ENCODE measurements around the gene PPM1L. TPM values are rescaled to one million over a fixed set of nuclear protein-coding genes. Genes with fewer than 3 reads are reported as not detected.
A peak's percentile ranks its signal among the peaks of the same experiment; 100 is the strongest.

The PPM1L gene
- total and polyA plus RNA-seq, 10 of the 15 experiments (the other 5 are each of a cell fraction or from before 2014, with no cell fraction given) = under 0.01 to 0.33 (median 0.06) TPM; not detected in 1

- Histone ChIP-seq H3K27me3 (replicated peaks in 1 of 2; ENCODE audit: control insufficient read depth in 2 of 2, insufficient read depth in 2 of 2, low read length in 1 of 2) (peaks cover 0 to 2% of the 10 kb centered on the region in 2 experiments; a peak in 3 of 4 replicates), H3K9ac (ENCODE audit: control insufficient read depth, insufficient read depth, low read length) (no peak overlapping the region), H3K4me2 (ENCODE audit: control insufficient read depth, insufficient read depth) (no peak overlapping the region), H3K79me2 (ENCODE audit: control insufficient read depth, insufficient read depth, low read length) (no peaks in the 10 kb centered on the region), H3K4me3 (no peak overlapping the region), H3K36me3 (ENCODE audit: control insufficient read depth in 2 of 2, insufficient read depth in 2 of 2, low read length in 1 of 2) (no peaks in the 10 kb centered on the region), H3K9me3 (replicated peaks; ENCODE audit: control insufficient read depth, insufficient read depth, low read length) (no peaks in the 10 kb centered on the region), H4K20me1 (ENCODE audit: control insufficient read depth, insufficient read depth) (no peaks in the 10 kb centered on the region), H2AFZ (ENCODE audit: control insufficient read depth, low read depth, low read length) (no peak overlapping the region), H3K4me1 (ENCODE audit: control insufficient read depth, insufficient read depth, low read length) (no peaks in the 10 kb centered on the region), H3K27ac (ENCODE audit: control insufficient read depth, insufficient read depth) (no peak overlapping the region)
- ATAC-seq (no peak), FAIRE-seq (no peak), DNase-seq (ENCODE audit: low read depth, low spot score) (no peak)
- ChIA-PET RAD21 (ENCODE audit: unreplicated experiment) (interaction anchor here (1.0 to 1.5 kb wide), 3 partner anchors 17 to 481 kb away, joined by 3 to 5 read pairs (median 3); no protein-coding TSS in a partner anchor), POLR2A (no interaction called here), CTCF (interaction anchor here (0.6 to 1.4 kb wide), 4 partner anchors 14 to 249 kb away, joined by 3 to 4 read pairs (median 3); no protein-coding TSS in a partner anchor), SMC1A (ENCODE audit: uncharacterized antibody, unreplicated experiment) (interaction anchor here (0.6 to 0.9 kb wide), 2 partner anchors 14 to 17 kb away, joined by 3 read pairs; no protein-coding TSS in a partner anchor)
- intact Hi-C loops (cut with micrococcal nuclease; ENCODE audit: unreplicated experiment) (loop anchor here (5.0 kb wide), 1 partner anchor 220 kb away; no protein-coding TSS in a partner anchor), in situ Hi-C loops (cut with MboI) (no loop called here)
- BruUV-seq (replicated peaks) = no TSS peak
- 55% methylated on average over 10 of the region's 10 CpGs for WGBS (ENCODE audit: insufficient coverage, insufficient replicate concordance, low lambda C conversion rate, missing lambda C conversion rate)
- TF ChIP-seq NRF1 (conservative IDR thresholded peaks at IDR 0.05; ENCODE audit: low read depth, low read length) (no peak), RUNX3 (IDR thresholded peaks at IDR 0.05; ENCODE audit: low read length) (peak; percentile 46)
Observed at GRCh38 chr3:160927620-160928019, 171.6 kb downstream of the PPM1L start.

DNA sequence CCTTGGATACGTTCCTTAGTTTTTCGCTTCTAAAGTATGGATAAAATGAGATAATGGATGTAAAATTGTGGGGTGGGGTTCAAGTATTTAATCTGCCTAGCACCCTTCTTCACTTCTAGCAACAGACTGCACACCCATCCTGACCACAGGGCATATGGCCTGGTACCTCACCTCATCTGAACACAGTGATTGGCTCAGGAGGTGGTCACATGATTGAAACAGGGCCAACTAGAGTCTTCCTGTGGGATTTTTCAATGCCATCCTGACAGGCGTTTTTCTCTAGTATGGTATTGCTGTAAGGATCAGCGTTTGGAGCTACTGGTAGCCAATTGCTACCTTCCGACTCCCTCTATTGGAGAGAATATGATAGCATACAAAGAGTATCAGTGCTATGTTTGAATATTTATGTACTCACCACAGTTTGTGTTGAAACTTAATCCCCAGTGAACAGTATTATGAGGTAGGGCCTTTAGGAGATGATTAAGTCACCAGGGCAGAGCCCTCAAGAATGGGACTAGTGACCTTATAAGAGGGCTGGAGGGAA is 172.2 kb downstream of the PPM1L start:
- peak; percentile 58 for ATAC-seq
- CTCF ChIA-PET = interaction anchor here (0.6 to 1.4 kb wide), 6 partner anchors 8 to 249 kb away, joined by 3 to 5 read pairs (median 3); no protein-coding TSS in a partner anchor
- Histone ChIP-seq H3K9me3 (replicated peaks; ENCODE audit: control insufficient read depth, insufficient read depth, low read length) (no peaks in the 10 kb centered on the region), H3K4me1 (ENCODE audit: control insufficient read depth, insufficient read depth, low read length) (no peaks in the 10 kb centered on the region), H3K27ac (ENCODE audit: control insufficient read depth, insufficient read depth) (no peak overlapping the region), H3K79me2 (ENCODE audit: control insufficient read depth, insufficient read depth, low read length) (no peaks in the 10 kb centered on the region), H3K9ac (ENCODE audit: control insufficient read depth, insufficient read depth, low read length) (no peak overlapping the region), H3K4me3 (no peak overlapping the region), H3K27me3 (replicated peaks in 1 of 2; ENCODE audit: control insufficient read depth in 2 of 2, insufficient read depth in 2 of 2, low read length in 1 of 2) (peaks cover 0 to 2% of the 10 kb centered on the region in 2 experiments; a peak in 2 of 4 replicates), H3K4me2 (ENCODE audit: control insufficient read depth, insufficient read depth) (no peak overlapping the region), H3K36me3 (ENCODE audit: control insufficient read depth in 2 of 2, insufficient read depth in 2 of 2, low read length in 1 of 2) (no peaks in the 10 kb centered on the region), H4K20me1 (ENCODE audit: control insufficient read depth, insufficient read depth) (no peaks in the 10 kb centered on the region), H2AFZ (ENCODE audit: control insufficient read depth, low read depth, low read length) (no peak overlapping the region)
- BruUV-seq (replicated peaks) = no TSS peak
- in situ Hi-C loops (cut with MboI) (no loop called here), intact Hi-C loops (cut with micrococcal nuclease; ENCODE audit: unreplicated experiment) (loop anchor here (5.0 kb wide), 1 partner anchor 221 kb away; no protein-coding TSS in a partner anchor)
- RAD21 ChIA-PET (ENCODE audit: unreplicated experiment) = interaction anchor here (1.0 to 1.5 kb wide), 2 partner anchors 16 to 220 kb away, joined by 3 to 5 read pairs; no protein-coding TSS in a partner anchor
- no peak for FAIRE-seq
- SMC1A ChIA-PET (ENCODE audit: uncharacterized antibody, unreplicated experiment) = interaction anchor here (0.9 to 1.0 kb wide), 2 partner anchors 13 to 16 kb away, joined by 3 to 4 read pairs; no protein-coding TSS in a partner anchor
- POLR2A ChIA-PET = no interaction called here
- DNase-seq (ENCODE audit: low read depth, low spot score) = no peak
- 32% methylated on average over 5 of the region's 5 CpGs for WGBS (ENCODE audit: insufficient coverage, insufficient replicate concordance, low lambda C conversion rate, missing lambda C conversion rate)
- TF ChIP-seq, protein P1, sequence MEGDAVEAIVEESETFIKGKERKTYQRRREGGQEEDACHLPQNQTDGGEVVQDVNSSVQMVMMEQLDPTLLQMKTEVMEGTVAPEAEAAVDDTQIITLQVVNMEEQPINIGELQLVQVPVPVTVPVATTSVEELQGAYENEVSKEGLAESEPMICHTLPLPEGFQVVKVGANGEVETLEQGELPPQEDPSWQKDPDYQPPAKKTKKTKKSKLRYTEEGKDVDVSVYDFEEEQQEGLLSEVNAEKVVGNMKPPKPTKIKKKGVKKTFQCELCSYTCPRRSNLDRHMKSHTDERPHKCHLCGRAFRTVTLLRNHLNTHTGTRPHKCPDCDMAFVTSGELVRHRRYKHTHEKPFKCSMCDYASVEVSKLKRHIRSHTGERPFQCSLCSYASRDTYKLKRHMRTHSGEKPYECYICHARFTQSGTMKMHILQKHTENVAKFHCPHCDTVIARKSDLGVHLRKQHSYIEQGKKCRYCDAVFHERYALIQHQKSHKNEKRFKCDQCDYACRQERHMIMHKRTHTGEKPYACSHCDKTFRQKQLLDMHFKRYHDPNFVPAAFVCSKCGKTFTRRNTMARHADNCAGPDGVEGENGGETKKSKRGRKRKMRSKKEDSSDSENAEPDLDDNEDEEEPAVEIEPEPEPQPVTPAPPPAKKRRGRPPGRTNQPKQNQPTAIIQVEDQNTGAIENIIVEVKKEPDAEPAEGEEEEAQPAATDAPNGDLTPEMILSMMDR (IDR thresholded peaks at IDR 0.05 in 2 of 3, conservative IDR thresholded peaks at IDR 0.05 in 1 of 3; ENCODE audit: control insufficient read depth in 2 of 3, extremely low read depth in 1 of 3, insufficient read depth in 1 of 3, low read depth in 3 of 3, low read length in 3 of 3) = peak; percentile 18 to 40 (median 29); a peak in 5 of 6 replicates
- TF ChIP-seq ZNF24 (IDR thresholded peaks at IDR 0.05) (no peak), TCF3 (IDR thresholded peaks at IDR 0.05; ENCODE audit: borderline replicate concordance, insufficient read depth, low read depth, low read length) (no peak), SUPT20H (IDR thresholded peaks at IDR 0.05; ENCODE audit: borderline replicate concordance, control insufficient read depth, low read depth, low read length) (no peak), SMC3 (IDR thresholded peaks at IDR 0.05; ENCODE audit: borderline replicate concordance, low read length) (peak; percentile 35; the same call in 1 of the 2 replicates), RAD21 (IDR thresholded peaks at IDR 0.05; ENCODE audit: insufficient read depth, low read depth, low read length) (peak; percentile 64)

All from GM12878 (cell line).